ENCODE data around the gene SYT6. TPM values are rescaled to one million over a fixed set of nuclear protein-coding genes. Genes with fewer than 3 reads are reported as not detected.

The SYT6 gene
- total and polyA plus RNA-seq, 5 experiments from 2014 or later = not detected

DNA sequence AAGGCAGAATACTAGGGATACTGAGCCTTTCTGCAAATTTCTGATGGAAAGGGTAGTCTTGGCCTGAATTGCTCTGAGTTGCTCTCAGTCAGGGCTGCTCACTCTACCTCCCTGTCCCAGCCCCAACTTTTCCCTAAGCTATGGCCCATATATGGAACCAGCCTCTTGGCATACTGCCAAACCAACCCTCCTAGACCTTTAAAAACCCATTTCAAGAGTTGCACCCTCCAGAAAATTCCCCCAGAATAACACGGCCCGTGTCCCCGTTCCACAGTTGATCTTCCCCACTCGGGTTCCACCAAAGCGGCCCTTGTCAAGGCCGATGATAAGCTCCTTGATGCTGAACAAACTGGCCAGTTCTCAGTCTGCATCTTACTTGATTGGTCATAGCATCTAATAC is 25.4 kb downstream of the SYT6 start:
- DNase-seq = no peak
- no peak for ATAC-seq
- Mint-ChIP-seq H3K9me3 (peaks cover 0 to 2% (median 0%) of the 10 kb centered on the region in 9 donors), H3K27me3 (peaks cover 0 to 5% (median 0%) of the 10 kb centered on the region in 5 donors), H3K4me1 (peaks cover 12 to 18% (median 15%) of the 10 kb centered on the region in 4 donors), H3K36me3 (no peaks in the 10 kb centered on the region), H3K4me3 (no peak overlapping the region), H3K27ac (no peak overlapping the region)
- POLR2A ChIA-PET = no interaction called here

DNA sequence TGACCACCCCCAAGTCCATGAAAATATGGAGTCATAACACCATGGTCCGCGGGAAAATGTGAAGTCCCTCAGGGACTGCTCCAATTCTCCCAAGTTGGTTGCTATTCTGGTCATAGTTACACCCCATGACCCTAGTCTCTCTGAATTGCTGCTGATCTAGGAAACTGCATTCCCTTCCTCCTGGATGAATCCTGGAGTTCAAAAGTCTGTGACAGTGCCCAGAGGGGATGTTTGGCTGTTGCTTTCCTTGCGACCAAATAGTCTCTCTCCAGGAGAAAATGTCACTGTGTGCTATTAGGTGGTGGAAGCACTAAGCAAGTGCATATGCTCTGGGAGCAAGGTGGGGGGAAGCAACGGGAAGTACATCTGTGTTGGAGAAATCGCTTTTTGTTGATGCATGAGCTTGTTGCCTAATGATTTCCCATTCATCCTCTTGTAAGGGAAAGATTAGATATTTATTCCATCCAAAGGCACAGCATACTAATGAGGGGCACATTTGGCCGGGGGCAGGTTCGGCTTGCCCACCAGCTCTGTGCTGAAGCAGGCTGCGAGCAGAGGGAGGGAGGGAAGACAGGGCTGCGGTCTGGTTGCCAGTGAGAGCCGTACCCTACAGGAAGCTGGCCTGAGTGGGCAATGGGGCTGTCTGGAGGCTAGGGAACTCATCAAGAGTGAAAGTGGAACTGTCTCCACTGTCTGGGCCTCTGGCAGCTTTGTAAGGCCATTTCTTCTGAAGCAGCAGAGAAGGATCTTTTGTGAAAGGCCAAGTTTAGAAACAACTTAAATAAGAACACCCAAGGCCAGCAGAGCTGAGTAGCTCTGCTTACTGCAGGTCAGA is 27.2 kb downstream of the SYT6 start:
- DNase-seq (no peak), ATAC-seq (no peak)
- no peaks in the 10 kb centered on the region for H3K27me3 Mint-ChIP-seq
- no peaks in the 10 kb centered on the region for H3K36me3 Mint-ChIP-seq
- POLR2A ChIA-PET = no interaction called here
- peak overlapping the region in 1 of 10 donors; percentile 13 for H3K27ac Mint-ChIP-seq
- peaks cover 10 to 18% (median 15%) of the 10 kb centered on the region in 4 donors for H3K4me1 Mint-ChIP-seq
- H3K9me3 Mint-ChIP-seq = peaks cover 0 to 2% (median 0%) of the 10 kb centered on the region in 9 donors
- no peak overlapping the region for H3K4me3 Mint-ChIP-seq

DNA sequence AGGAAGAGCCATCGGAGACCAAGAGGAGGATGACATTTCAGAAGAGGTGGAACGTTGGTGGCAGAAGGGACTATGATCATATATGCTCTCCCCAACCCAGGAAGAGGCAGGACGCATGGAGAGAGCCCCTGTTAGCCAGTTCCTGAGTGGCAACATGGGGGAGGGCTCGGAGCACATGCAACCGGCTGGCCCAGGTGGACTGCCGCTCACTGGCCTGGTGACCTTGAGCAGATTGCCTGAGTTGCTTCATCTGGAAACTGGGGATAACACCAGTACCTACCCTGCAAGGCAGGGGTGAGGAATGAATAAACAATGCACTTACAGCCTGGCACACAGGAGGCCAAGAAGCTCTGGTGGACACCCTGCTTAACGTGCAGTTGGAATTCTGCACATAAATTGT is 29.0 kb downstream of the SYT6 start:
- no peaks in the 10 kb centered on the region for H3K36me3 Mint-ChIP-seq
- H3K4me3 Mint-ChIP-seq = no peak overlapping the region
- no peak for ATAC-seq
- H3K27me3 Mint-ChIP-seq = no peaks in the 10 kb centered on the region
- POLR2A ChIA-PET = no interaction called here
- H3K9me3 Mint-ChIP-seq = peaks cover 0 to 2% (median 0%) of the 10 kb centered on the region in 9 donors
- DNase-seq = no peak
- peaks cover 7 to 14% (median 12%) of the 10 kb centered on the region in 4 donors for H3K4me1 Mint-ChIP-seq
- H3K27ac Mint-ChIP-seq = no peak overlapping the region

DNA sequence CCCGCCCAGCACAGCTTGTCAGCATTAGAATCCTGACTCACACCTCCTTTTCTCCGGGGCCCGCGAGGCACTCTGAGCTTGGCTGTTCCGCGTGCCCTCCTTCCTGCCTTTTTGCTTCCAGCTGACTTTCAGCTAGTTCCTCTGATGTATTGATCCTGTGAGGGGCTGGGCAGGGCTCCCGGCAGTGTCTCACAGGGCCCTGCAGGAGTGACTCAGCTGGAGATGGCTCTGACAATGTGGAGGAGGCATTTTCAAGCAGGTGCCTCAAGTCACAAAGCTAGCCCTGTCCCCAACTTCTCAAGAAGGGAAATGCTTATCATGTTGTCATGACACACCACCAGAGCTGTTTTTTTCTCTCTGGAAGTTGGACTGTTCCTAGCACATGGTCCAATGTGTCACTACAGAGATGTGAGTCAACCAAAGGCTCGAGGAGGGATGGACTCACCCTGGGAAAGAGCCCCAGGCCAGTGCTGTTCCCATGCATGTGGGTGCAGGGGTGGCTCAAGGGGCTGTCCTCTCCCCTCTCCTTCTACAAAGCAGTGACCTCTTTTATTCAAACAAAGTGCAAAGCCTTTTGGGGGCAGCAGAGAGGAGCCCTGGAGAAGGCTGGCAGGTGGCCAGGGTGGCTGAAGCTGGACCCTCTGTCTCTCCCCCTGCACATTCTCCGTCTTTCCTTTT is 30.6 kb downstream of the SYT6 start:
- Mint-ChIP-seq H3K36me3 (no peaks in the 10 kb centered on the region), H3K4me3 (no peak overlapping the region), H3K27ac (no peak overlapping the region), H3K4me1 (peaks cover 0 to 6% (median 2%) of the 10 kb centered on the region in 4 donors), H3K27me3 (no peaks in the 10 kb centered on the region), H3K9me3 (no peaks in the 10 kb centered on the region)
- ATAC-seq = no peak
- POLR2A ChIA-PET = no interaction called here
- no peak for DNase-seq

DNA sequence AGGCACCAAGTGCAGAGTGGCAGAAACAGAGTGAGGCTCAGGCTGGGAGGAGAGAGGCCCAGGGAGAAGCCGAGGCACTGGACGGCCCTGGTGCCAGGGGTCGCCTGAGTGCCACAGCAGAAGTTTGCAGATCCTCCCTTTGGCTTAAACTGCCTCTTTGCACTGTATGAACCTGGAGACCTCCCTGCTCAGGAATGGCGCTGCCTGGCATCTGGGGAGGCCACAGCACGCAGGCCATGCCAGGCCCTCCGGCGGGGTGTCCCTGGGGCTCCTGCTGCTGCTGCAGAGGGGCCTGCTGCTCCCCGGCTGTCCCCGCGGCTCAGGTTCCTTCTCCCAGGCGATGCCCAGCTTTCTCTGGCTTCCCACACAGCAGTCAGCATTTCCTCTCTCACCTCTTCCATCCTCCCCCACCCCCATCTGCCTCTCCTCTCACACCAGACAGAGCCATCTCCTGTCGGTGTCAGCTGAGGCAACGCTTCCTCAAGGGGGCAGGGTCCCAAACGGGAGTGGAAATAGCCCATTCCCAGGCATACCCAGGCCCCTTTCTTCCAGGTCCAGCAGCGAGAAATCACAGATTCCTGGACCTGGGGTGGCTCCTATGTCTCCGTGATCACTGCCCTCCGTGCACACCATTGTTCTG is 35.2 kb downstream of the SYT6 start:
- Mint-ChIP-seq H3K27ac (no peak overlapping the region), H3K27me3 (peaks cover 0 to 2% (median 0%) of the 10 kb centered on the region in 5 donors), H3K4me1 (peaks cover 3 to 7% (median 6%) of the 10 kb centered on the region in 4 donors), H3K4me3 (no peak overlapping the region), H3K36me3 (no peaks in the 10 kb centered on the region), H3K9me3 (no peaks in the 10 kb centered on the region)
- DNase-seq (no peak), ATAC-seq (no peak)
- POLR2A ChIA-PET = no interaction called here

DNA sequence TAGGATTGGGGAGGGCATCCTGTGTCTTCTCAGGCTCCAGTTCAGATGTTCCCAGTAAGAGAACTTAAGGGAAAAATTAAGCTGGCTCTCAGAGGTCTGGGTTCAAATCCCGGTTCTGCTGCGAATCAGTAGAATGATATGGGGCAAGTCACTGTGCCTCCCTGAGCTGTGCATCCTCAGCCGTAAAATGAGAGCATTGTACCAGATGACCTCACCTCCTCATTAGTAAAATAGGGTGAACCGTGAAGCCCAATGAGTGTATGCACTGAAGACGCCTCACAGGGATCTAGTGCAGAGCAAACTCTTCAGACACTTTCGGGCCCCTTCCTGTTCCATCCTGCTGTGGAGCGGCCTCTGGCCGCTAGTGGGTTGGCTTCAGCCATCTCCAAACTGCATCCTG is 36.0 kb downstream of the SYT6 start:
- H3K27ac Mint-ChIP-seq = peak overlapping the region in 1 of 10 donors; percentile 54
- no peaks in the 10 kb centered on the region for H3K36me3 Mint-ChIP-seq
- peaks cover 6 to 13% (median 10%) of the 10 kb centered on the region in 4 donors for H3K4me1 Mint-ChIP-seq
- H3K9me3 Mint-ChIP-seq = no peaks in the 10 kb centered on the region
- peaks cover 0 to 2% (median 0%) of the 10 kb centered on the region in 5 donors for H3K27me3 Mint-ChIP-seq
- POLR2A ChIA-PET = no interaction called here
- DNase-seq = no peak
- ATAC-seq = no peak
- no peak overlapping the region for H3K4me3 Mint-ChIP-seq

DNA sequence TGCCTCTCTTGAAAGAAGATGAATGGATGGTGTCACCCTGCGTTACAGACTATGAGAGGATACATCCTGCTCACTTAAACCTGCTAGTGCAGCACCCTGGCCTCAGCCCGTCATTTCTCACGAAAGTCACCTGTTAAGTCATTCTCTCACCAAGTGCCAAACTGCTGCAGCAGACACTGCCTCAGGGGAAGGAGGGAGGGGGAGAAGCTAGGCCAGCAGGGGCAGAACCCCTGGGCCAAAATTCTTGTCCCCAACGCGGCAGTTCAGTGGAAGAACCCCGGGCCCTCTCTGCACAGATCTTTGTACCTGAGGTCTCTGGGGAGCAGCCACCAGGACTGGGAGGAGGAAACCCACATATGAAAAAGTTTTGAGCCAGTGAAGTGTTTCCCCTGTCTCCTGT is 37.6 kb downstream of the SYT6 start:
- no peaks in the 10 kb centered on the region for H3K9me3 Mint-ChIP-seq
- POLR2A ChIA-PET = no interaction called here
- no peak for ATAC-seq

DNA sequence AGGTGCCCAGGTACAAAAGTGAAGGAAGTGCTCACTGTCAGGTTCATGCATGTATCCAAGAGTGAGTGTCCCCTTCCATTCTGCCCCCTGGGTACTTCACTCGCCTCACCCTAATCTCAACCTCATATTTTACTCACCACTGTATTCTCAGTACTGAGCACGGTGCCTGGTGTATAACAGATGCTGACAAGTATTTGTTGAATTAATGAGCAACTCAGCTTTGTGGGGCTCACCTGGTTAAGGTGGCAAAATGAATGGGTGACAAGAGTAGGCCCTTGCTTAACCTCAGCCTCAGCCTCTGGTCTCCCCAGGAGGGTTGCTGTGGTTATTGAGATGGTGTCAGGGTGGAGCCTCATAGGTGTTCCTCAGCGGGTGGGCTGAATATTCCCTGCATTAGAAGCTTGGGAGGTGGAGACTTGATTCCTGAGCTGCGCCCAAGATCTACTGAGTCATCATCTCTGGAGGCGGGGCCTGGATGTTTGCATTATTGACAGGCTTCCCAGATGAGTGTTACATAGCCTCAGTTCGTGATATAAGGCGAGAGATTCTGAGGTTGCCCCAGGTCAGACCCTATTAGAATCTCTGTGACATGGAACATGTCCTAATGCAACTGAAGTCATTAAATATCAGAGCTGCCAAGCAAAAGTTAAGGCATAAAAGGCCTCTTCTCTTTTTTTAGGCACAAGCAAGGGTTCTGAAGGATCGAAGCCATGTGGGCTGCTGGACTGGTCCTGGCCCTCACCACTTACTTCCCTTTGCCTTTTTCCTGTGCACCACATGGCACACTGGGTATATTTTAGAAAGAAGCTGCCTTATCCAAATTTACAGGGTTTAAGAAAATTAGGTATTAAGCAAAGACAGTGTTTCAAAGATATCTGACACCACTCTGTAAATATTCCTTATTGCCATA is 39.2 kb downstream of the SYT6 start:
- Mint-ChIP-seq H3K4me3 (no peak overlapping the region), H3K36me3 (no peaks in the 10 kb centered on the region), H3K9me3 (no peaks in the 10 kb centered on the region), H3K27me3 (peaks cover 0 to 2% (median 0%) of the 10 kb centered on the region in 5 donors), H3K4me1 (peaks cover 6 to 13% (median 11%) of the 10 kb centered on the region in 4 donors), H3K27ac (no peak overlapping the region)
- ATAC-seq (no peak), DNase-seq (no peak)
- POLR2A ChIA-PET = no interaction called here

More for the DNA sequence above, 37.6 kb downstream of the SYT6 start:
- no peak for DNase-seq
- Mint-ChIP-seq H3K4me1 (peaks cover 6 to 13% (median 11%) of the 10 kb centered on the region in 4 donors), H3K27me3 (peaks cover 0 to 2% (median 0%) of the 10 kb centered on the region in 5 donors), H3K36me3 (no peaks in the 10 kb centered on the region), H3K27ac (peak overlapping the region in 1 of 10 donors; percentile 33), H3K4me3 (no peak overlapping the region)

DNA sequence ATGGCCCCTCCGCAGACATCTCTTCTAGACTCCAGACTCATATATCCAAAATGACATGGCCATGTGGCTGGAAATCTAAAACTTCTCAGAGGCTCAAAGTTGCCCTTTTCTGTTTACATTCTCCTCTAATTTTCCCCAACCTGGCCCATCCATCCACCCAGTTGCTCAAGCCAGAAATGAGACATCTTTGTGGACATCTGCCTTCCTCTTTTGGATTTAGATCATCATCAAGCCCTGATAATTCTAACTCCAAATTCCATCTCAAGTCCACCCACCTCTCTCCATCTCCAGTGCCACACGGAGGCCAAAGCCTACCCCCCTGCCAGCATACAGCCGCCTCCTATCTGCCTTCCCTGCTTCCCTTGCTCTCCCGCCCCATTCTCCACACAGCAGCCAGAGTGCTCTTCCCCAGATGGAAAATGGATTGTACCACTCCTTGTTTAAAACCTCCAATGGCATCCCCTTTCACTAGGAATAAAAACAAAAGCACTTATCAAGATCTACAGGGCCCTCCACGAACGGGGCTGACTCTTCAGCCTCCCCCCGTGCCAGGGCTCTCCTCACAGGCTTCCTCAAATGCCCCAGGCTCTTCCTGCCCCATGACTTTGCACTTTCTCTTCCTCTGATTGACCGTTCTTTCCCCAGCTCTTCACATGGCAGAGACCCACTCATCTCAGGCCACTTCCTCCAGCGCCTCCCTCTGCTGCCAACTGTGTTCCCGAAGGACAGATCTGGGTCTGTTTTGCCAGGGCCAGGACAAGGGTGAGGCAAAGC is 40.1 kb downstream of the SYT6 start:
- H3K9me3 Mint-ChIP-seq = no peaks in the 10 kb centered on the region
- POLR2A ChIA-PET = no interaction called here
- H3K4me3 Mint-ChIP-seq = no peak overlapping the region
- H3K36me3 Mint-ChIP-seq = no peaks in the 10 kb centered on the region
- DNase-seq (no peak), ATAC-seq (no peak)
- peak overlapping the region in 1 of 10 donors; percentile 78 for H3K27ac Mint-ChIP-seq
- H3K4me1 Mint-ChIP-seq = peaks cover 6 to 15% (median 11%) of the 10 kb centered on the region in 4 donors
- H3K27me3 Mint-ChIP-seq = peaks cover 0 to 2% (median 0%) of the 10 kb centered on the region in 5 donors

DNA sequence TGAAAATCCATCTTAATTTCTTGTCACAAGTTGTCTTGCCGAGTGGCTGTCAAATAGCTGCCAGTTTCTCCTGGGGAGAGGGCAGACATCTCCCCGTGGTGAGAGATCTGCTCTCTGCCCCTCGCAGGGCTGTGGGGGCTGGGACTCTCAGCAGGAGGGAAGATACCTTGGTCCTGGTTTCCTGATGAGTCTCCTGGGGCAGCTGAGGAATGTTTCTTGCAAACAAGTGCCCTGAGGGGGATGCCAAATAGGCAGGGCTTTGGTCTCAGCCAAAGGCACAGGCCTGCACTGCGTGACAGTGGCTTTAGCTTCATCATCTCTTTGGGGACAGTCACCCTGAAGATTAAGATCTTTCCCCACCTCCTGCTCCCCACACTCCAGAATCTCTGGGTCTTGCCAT is 40.9 kb downstream of the SYT6 start:
- POLR2A ChIA-PET = no interaction called here
- Mint-ChIP-seq H3K27ac (no peak overlapping the region), H3K4me3 (no peak overlapping the region), H3K27me3 (peaks cover 0 to 2% (median 0%) of the 10 kb centered on the region in 5 donors), H3K4me1 (peaks cover 6 to 16% (median 11%) of the 10 kb centered on the region in 4 donors), H3K9me3 (no peaks in the 10 kb centered on the region), H3K36me3 (no peaks in the 10 kb centered on the region)
- DNase-seq (no peak), ATAC-seq (no peak)

DNA sequence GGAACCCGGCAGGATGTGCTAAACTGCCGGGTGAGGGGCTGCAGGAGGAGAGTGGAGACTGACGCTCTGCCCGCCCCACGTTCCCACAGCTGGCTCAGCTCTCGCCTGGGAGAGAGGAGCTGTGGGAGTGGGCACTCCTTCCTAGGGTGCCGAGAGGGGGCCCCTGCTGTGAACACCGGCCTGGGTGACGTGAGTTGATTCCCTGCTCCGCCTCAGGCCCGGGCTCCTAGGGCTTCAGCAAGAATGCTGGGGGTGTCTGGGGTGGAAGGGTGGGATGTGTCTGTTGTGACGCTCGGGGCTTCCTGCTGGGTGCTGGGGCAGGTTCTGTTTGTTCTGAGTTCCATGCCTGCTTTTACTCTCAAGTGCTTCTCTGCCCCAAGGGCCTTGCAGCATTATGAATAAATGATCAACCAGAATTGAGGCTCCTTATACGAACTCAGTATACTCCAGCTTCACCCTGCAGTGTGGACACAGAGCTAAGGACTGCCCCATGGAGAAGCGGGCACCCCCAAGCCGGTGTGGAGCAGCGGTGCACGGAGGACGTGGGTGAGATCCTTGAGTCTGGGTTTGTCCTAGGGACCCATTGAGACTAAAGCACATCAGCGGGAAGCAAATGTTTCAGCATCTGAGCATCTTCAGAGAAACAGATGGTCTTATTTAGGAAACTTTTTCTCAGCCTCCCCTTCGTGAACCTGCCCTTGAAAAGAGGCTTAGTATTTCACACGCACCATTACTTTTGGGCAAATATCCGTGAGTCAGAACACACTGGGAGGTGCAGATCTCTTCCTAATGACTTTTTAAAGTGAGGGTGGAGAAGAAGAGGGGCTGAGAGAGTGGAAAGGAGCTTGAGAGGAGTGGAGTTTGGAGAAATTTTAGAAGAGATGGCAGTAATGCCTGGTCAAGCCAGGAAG is 41.7 kb downstream of the SYT6 start:
- no peak overlapping the region for H3K4me3 Mint-ChIP-seq
- H3K27ac Mint-ChIP-seq = no peak overlapping the region
- H3K36me3 Mint-ChIP-seq = no peaks in the 10 kb centered on the region
- ATAC-seq = no peak
- POLR2A ChIA-PET = no interaction called here
- H3K4me1 Mint-ChIP-seq = peaks cover 6 to 16% (median 11%) of the 10 kb centered on the region in 4 donors
- DNase-seq = no peak
- no peaks in the 10 kb centered on the region for H3K9me3 Mint-ChIP-seq
- H3K27me3 Mint-ChIP-seq = peaks cover 0 to 1% (median 0%) of the 10 kb centered on the region in 5 donors

Data from naive thymus-derived CD8-positive, alpha-beta T cell (primary cell).